Skin epidermis (tissue), 12 donors: ENCODE measurements around the gene ZZZ3.
"Not testable (repeated sequence)": the region's sequence is repeated elsewhere in the genome, so short reads cannot be mapped to it uniquely, and the experiment has no call there.

Source experiments
- H3K27ac ChIP-seq, 21 experiments: fragments of 200-600 bp; sonication (generic) in 11 of 21; one replicate each; pipeline ENCODE4 v1.5.0; 2020; ENCODE audit warnings: mild to moderate bottlenecking in 3 of 21, inconsistent platforms in 2 of 21, moderate library complexity in 2 of 21
- H3K4me3 ChIP-seq, 7 experiments: fragments of 200-600 bp; sonication (generic) in 2 of 7; one replicate each; pipeline ENCODE4 v1.5.0; 2020; ENCODE audit warnings: inconsistent platforms in 2 of 7, mild to moderate bottlenecking in 2 of 7, moderate library complexity in 1 of 7

The ZZZ3 gene

GRCh38 chr1:77672374-77672773 is 10.1 kb downstream of the ZZZ3 start:
- H3K27ac ChIP-seq = no peak overlapping the region

DNA sequence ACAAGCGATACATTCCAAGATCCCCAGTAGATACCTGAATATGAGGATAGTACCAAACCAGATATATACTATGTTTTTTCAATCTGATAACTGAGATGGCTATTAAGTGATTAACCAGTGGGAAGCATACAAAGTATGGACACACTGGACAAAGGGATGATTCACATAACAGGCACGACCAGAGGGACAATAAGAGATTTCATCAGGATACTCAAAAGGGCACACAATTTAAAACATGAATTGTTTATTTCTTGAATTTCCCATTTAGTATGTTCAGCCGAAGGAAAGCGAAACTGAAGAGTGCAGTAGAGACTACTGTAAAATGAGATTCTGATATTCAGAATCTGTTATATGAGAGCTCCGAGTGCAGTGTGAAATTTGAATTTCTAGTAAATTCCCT is 10.6 kb downstream of the ZZZ3 start:
- Histone ChIP-seq H3K4me3 (no peak overlapping the region), H3K27ac (no peak overlapping the region)

More at GRCh38 chr1:77672374-77672773, 10.1 kb downstream of the ZZZ3 start:
- no peak overlapping the region for H3K4me3 ChIP-seq

GRCh38 chr1:77670330-77670729 is 12.1 kb downstream of the ZZZ3 start:
- Histone ChIP-seq H3K4me3 (no peak overlapping the region), H3K27ac (no peak overlapping the region)

GRCh38 chr1:77668924-77669449 is 13.5 kb downstream of the ZZZ3 start:
- H3K4me3 ChIP-seq = no peak overlapping the region
- no peak overlapping the region for H3K27ac ChIP-seq

DNA sequence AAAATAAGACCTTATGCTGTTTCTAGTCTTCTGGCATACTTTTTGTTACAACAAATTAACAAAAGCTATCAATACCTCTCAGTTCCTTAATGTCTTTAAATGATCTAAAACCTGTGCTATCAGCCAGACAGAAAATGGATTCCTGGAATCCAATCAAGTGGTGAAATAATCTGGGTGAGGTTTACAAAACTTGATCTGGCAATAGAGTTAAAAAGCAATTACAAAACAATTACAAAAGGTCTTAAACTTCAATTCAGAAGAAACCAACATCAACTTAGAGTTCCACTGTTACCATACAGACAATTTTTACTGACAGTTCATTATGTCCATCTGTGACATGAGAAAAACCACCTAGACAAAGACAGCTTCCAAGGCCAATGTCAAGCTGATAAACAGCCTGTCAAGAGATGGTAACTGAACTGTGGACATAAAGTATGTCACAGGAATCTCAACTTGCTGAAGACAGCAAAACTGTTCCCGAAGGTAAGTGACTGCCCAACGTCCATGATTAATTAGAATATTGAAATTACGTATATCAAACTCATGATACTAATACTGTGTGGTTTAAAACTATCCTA is 17.4 kb downstream of the ZZZ3 start:
- H3K27ac ChIP-seq = no peak overlapping the region
- H3K4me3 ChIP-seq = no peak overlapping the region

GRCh38 chr1:77661696-77662095 is 20.8 kb downstream of the ZZZ3 start:
- Histone ChIP-seq H3K27ac (no peak overlapping the region), H3K4me3 (no peak overlapping the region)

- no peak overlapping the region for H3K27ac ChIP-seq
- no peak overlapping the region for H3K4me3 ChIP-seq
These were observed 22.4 kb downstream of the ZZZ3 start for GRCh38 chr1:77659879-77660593.

GRCh38 chr1:77658271-77658670 is 24.2 kb downstream of the ZZZ3 start:
- H3K27ac ChIP-seq = no peak overlapping the region
- H3K4me3 ChIP-seq = no peak overlapping the region

DNA sequence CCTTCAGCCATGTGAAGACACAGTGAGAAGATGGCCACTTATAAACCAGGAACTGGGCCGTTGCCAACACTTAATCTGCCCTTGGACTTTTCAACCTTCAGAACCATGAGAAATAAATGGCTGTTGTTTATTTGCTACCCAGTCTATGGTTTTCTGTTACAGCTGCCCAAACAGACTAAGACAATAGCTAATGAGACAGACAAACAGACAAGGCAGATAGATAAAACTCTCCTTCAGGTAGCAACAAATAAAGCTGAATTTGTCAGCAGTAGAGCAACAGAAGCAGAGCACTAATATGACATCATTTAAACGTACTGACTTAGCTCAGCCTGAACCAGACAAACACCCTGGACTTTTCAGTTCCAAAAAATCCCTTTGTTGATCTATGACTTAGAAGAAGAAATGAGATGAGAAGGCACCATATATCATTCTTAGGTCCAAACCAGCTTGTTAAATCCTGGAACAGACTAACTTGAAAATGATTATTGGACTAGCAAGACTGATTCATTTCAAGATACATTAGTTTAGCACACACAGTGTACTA is 27.0 kb downstream of the ZZZ3 start:
- Histone ChIP-seq H3K27ac (no peak overlapping the region), H3K4me3 (no peak overlapping the region)

- Histone ChIP-seq H3K4me3 (no peak overlapping the region), H3K27ac (no peak overlapping the region)
These were observed 29.4 kb downstream of the ZZZ3 start for GRCh38 chr1:77652970-77653516.

DNA sequence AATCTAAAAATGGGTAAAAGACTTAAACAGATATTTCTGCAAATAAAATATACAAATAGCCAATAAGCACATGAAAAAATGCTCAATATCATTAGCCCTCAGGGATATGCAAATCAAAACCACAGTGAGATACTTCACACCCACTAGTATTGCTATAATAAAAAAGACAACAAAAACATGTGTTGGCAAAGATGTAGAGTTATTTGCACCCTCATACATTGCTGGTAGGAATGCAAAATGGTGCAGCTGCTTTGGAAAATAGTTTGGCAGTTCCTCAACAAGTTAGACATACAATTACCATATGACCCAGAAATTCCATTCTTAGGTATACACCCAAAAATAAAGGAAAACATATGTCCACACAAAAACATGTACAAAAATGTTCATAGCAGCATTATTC is 30.2 kb downstream of the ZZZ3 start:
- no peak overlapping the region for H3K27ac ChIP-seq
- no peak overlapping the region for H3K4me3 ChIP-seq

DNA sequence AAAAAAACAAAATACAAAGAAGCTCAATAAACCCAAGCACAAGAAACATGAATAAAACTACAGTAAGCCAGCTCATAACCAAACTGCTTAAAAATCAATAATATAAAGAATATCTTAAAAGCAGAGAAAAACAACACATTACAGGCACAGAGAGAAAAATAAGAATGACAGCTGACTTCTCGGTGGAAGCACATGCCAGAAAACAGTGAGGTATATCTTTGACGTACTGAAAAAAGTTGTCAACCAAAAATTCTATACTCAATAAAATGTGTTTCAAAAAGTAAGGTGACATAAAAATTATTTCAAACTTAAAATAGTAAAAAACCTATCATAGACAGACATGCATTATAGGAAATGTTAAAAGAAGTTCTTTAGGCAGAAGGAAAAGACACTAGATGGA is 33.3 kb downstream of the ZZZ3 start:
- Histone ChIP-seq H3K4me3 (no peak overlapping the region), H3K27ac (no peak overlapping the region)

DNA sequence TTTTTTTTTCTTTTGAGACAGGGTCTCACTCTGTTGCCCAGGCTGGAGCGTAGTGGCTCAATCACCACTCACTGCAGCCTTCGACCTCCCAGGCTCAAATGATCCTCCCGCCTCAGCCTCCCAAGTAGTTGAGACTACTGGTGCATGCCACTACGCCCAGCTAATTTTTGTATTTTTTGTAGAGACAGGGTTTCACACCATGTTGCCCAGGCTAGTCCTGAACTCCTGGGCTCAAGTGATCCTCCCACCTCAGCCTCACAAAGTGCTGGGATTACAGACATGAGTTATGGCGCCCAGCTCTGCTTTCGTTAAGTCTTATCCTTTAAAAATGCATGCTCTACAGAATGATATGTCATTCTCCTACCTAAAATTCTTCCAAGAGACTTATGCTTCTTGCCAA is 36.2 kb downstream of the ZZZ3 start:
- H3K4me3 ChIP-seq, H3K27ac ChIP-seq: not testable (repeated sequence)

DNA sequence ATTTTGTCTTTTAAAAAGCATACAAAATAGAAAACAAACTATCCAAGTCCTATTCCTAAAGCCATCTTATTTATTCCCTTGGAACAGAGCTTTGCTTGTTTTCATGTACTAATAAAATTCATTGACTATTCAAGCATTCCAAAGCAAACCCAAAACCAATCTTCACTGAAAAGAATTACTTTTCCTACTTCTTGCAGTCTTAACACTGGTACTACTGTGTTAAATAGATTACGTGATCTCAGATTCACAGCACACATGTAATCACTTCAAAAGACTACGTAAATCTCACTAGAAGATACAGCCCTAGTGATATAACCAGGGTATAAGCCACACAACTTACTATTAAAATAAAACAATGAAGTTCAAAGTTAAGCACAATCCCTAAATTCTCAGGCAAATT is 39.0 kb downstream of the ZZZ3 start:
- Histone ChIP-seq H3K27ac (no peak overlapping the region), H3K4me3 (no peak overlapping the region)

GRCh38 chr1:77642941-77643340 is 39.5 kb downstream of the ZZZ3 start:
- H3K27ac ChIP-seq = peak overlapping the region in 1 of 21 experiments; percentile 17
- H3K4me3 ChIP-seq = no peak overlapping the region

GRCh38 chr1:77642196-77642595 is 40.3 kb downstream of the ZZZ3 start:
- no peak overlapping the region for H3K27ac ChIP-seq

GRCh38 chr1:77639557-77640069 is 42.8 kb downstream of the ZZZ3 start:
- H3K4me3 ChIP-seq = no peak overlapping the region
- no peak overlapping the region for H3K27ac ChIP-seq

More at GRCh38 chr1:77642196-77642595, 40.3 kb downstream of the ZZZ3 start:
- H3K4me3 ChIP-seq = no peak overlapping the region

DNA sequence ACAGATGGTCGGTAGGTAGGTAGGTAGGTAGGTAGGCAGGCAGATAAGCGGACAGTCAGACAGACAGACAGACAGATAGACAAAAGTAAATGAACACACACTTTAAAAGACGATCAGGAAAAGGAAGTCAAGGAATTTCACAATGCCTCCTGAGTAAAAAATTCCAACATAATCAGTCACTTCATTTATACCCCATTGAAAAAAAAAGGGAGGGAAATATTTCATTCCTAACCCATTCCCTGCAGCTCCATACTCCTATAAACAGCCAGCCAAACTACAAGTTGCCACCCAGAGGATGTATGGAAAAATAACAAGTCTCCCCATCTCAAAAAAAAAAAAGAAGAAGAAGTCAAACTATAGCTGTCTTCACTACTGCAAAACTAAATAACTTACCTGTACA is 43.4 kb downstream of the ZZZ3 start:
- H3K4me3 ChIP-seq = no peak overlapping the region
- no peak overlapping the region for H3K27ac ChIP-seq

GRCh38 chr1:77636864-77637263 is 45.6 kb downstream of the ZZZ3 start:
- Histone ChIP-seq H3K4me3 (no peak overlapping the region), H3K27ac (no peak overlapping the region)
